ENCODE measurements around the gene SLMAP.
"Not testable (repeated sequence)": the region's sequence is repeated elsewhere in the genome, so short reads cannot be mapped to it uniquely, and the experiment has no call there.

The SLMAP gene

DNA sequence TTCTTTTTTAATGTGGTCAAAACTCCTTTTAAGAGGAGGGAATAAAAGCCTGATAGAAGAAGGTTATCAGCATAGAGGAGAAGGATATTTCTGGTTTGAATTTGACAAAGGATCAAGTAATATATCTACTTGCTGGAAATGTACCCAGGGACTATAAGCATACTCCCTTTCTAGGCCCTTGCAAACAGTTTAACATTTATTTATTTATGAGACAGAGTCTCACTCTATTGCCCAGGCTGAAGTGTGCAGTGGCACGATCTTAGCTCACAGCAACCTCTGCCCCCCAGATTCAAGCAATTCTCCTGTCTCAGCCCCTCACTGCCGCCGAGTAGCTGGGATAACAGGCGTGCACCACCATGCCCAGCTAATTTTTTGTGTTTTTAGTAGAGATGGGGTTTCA lies 71.6 kb downstream of the SLMAP start:
- DNase-seq (ENCODE audit: low spot score), result no peak

DNA sequence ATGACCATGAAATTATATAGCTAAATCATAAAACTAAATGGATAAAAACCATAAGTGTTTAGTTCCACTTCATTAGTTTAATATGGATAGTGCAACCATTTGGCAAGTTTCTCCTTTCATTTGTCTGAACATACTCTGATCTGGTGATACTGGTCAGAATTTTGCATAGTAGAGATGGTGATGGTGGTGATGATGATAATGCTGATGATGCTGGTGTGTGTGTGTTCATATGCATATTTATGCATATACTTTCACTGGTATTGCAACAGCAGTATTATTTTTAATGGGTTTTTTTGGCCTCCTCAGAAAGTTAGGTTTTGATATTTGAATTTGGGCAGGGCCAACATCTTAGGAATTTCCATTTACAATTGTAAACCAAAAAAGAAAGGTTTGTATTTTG lies 76.4 kb downstream of the SLMAP start:
- DNase-seq (ENCODE audit: low spot score), result no peak

DNA sequence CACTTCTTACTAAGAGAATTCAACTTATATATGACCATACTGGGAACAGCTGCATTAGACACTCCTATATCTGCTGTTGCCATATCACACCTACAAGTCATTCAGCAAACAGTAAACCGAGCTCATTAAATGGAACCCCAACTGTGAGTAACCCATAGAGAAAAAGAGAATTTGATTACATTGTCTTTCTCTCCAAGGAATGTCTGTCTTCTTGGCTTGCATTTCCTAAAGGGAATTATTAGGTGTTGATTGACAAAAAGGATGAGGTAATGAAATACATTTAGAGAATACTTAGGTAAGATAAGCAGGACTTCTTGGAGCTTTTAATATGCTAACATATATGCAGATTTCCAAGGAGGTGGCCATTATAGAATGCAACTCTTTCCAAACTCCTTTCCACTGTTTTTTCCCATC lies 76.8 kb downstream of the SLMAP start:
- DNase-seq (ENCODE audit: low spot score), result no peak

DNA sequence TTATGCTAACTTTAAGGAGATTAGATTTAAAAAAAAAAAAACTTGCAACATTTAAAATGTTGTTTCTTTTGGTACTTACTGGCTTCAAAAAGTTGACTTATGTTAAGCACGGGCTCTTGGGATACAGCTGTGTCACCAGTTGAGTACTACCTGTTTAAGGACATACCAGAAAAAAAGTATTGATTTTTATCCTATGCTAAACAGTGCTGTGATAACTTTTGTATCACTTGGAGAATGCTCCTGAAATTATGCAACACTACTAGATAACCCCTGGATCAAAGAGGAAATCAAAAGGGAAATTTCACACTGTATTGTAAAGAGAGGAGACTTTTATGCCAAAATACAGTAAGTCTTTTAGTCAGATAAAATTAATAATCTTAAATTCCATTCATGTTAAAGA lies 77.7 kb downstream of the SLMAP start:
- DNase-seq (ENCODE audit: low spot score), result no peak

DNA sequence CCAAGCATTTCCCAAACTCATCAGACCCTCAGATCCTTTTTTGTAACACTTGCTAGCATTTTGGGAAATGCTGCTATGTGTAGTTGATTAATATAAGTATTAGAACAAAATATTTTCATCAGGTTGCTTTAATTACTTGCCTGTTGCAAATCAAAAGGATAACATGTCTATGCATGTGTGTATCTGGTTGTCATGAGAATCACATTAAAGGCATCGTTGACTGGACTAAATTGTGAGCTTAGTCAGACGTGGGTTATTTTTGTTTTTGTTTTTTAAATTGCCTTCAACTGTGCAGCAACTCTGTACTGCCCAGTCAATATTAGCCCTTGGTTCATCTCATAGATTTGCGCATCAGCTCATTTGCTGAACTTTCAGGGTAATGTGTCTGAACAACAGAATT lies 81.6 kb downstream of the SLMAP start:
- no peak for DNase-seq (ENCODE audit: low spot score)

DNA sequence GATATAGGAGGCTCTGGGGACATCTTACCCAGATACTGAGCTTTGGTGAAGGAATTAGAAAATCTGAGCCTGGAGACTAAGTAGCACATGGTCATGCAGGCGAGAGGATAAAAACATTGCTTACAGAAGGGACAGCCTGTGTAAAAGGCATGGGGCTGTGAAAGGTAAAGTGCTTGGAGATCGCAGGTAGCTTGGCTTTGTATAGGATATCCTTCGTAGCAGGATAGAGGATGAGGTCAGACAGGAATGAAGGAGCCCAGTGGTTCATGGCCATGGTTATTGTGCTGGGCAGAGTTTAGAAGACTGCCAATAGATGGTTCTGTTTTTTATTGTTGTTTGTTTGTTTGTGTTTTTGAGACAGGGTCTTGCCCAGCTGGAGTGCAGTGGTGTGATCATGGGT lies 82.5 kb downstream of the SLMAP start:
- DNase-seq (ENCODE audit: low spot score), result no peak

DNA sequence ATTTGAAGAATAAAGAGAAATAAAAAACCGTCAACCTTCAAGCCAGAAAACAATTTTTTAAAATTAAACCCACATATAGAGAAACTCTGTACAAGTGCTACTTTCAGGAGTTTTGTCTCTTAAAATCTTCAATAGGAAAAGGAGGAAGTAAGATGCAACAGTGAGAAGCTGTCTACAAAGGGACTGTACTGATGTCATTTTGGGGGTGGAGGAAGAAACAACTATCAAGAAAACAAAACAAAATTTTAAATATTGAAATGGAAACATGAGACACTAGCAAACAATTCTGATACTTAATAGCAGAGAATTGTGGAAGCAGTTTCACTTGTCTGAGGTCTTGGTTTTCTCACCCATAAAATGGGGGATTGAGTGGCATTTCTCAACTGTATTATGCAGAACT lies 84.4 kb downstream of the SLMAP start:
- no peak for DNase-seq (ENCODE audit: low spot score)

DNA sequence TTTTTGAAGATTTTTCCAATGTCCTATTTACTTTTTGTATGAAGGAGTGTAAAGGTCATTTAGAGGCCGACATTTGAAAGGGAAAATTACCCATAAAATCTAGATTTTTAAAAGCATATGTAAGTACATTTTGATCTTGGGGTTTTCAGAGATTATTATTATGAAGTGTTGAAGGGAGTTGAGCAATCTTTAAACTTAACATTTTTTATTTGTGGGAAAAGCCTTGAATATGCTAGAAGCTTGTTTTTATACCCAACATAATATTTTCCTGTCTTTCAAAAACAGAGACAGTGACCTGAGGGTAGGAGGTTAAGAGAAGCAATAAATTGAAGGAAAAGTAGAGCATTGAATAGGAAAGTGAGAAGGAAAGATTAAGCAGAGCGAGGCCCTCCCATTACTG lies 85.7 kb downstream of the SLMAP start:
- DNase-seq (ENCODE audit: low spot score), result no peak

DNA sequence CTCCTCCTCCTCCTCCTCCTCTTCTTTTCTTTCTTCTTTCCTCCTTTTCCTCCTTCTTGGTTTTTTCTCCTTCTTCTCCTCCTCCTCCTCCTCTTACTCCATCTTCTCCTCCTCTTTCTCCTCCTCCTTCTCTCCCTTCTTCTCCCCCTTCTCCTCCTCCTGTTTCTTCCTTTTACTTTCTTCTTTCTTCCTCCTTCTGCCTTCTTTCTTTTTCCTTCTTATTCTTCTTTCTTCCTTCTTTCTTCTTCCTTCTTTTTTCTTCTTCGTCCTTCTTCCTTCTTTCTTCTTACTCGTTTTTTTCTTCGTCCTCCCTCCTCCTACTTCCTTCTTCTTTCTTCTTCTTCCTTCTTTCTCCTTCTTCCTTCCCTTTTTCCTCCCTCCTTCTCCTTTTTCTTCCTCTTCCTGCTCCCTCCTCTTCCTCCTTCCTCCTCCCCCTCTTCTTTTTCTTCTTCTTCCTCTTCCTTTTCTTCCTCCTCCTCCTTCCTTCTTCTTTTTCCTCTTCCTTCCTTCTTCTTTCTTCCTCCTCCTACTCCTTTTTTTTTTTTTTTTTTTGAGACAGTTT lies 92.1 kb downstream of the SLMAP start:
- DNase-seq (ENCODE audit: low spot score), result no peak

DNA sequence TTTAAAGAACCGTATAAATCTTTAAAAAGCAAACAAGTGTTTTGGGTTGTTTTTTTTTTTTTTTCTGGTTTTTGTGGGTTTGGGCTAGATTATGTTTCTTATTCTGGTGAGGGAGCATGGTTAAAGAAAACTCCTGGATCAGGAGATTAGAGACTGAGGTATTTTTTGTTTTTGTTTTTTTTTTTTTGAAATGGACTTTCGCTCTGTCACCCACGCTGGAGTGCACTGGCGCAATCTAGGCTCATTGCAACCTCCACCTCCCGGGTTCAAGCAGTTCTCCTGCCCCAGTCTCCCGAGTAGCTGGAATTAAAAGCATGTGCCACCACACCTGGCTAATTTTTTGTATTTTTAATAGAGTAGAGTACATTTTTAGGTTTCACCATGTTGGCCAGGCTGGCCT lies 95.2 kb downstream of the SLMAP start:
- no peak for DNase-seq (ENCODE audit: low spot score)

DNA sequence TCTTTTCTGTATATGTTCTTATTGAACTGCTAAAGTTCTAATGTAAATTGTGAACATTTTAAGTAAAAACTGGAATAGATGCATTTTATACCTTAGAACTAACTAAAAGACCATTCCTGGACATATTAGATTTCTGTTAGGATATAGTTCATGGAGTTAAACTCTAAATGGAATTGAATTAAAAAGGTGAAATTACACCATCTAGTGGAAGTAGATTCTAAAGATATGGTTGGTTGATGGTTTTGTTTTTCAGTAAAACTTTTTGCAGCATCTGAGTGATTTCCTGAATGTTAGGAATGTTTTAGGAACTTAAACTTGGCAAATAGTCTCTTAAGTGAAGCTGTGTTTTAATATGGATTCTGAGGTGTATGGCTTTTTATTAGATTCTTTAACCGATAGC lies 96.8 kb downstream of the SLMAP start:
- peak; percentile 40 for DNase-seq (ENCODE audit: low spot score)

DNA sequence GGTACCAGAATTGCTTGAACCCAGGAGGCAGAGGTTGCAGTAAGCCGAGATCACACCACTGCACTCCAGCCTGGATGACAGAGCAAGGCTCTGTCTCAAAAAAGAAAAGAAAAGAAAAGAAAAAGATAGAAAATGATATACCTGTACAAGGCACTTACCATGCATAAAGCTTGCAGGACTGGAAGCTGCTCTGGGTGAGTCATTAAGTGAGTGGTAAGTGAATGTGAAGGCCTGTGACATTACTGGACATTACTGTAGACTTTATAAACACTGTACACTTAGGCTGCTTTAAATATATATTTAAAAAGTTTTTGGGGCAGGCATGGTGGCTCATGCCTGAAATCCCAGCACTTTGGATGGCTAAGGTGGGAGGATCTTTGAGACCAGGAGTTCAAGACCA lies 99.2 kb downstream of the SLMAP start:
- peak; percentile 3 for DNase-seq (ENCODE audit: low spot score)

DNA sequence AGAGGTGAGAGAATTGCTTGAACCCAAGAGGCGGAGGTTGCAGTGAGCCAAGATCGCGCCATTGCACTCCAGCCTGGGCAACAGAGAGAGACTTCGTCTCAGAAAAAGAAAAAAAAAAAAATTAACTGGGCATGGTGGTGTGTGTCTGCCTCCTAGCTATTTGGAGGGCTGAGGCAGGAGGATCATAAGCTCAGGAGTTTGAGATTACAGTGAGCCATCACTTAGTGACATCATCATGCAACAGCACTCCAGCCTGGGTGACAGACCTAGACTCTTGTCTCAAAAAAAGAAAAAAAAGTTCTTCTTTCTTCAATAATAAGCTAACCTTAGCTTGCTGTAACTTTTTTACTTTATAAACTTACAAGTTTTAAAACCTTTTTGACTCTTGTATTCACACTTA lies 99.8 kb downstream of the SLMAP start:
- DNase-seq (ENCODE audit: low spot score), result no peak

DNA sequence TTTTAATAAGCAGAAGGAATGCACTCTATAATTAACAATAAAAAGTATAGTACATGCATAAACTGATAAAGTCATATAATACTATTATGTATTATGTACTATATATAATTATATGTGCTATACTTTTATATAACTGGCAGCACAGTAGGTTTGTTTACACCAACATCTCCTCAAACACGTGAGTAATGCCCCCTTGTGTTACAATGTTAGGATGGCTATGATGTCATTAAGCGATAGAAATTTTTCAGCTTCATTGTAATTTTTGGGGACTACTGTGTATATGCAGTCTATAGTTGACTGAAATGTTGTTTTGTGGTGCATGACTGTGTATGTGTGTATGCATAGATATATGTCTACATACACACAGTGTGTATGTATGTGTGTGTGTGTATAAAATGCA lies 100.6 kb downstream of the SLMAP start:
- no peak for DNase-seq (ENCODE audit: low spot score)

DNA sequence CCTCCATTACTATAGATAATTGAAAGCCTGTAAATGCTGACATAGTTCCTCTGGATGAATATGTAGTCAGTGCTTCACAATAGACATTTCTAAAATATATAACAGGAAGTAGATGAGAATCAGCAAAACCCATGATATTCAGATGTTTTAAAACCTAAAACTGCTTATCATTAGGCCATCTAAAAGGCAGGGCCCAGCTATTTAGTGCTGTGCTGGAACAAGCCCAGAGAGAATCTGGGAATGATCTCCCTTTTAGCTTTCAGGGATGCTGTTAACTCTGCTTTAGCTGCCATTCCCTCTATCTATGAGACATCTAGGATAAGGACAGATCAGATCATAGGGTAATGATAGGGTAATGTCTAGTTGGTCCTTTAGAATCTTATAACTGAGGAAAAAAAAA lies 106.8 kb downstream of the SLMAP start:
- DNase-seq (ENCODE audit: low spot score), result no peak

DNA sequence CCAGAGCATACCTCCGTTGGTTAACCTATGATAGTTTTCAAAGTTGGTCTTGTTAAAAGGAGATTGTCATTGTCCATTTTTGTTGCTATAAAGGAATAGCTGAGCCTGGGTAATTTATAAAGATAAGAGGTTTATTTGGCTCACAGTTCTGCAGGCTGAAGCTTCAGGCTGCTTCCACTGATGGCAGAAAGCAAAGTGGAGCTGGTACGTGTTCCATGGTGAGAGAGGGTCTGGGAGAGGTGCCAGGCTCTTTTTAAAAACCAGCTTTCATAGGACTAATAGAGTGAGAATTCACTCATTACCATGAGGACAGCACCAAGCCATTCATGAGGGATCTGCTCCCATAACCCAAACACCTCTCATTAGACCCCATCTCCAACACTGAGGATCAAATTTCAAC lies 107.3 kb downstream of the SLMAP start:
- no peak for DNase-seq (ENCODE audit: low spot score)

DNA sequence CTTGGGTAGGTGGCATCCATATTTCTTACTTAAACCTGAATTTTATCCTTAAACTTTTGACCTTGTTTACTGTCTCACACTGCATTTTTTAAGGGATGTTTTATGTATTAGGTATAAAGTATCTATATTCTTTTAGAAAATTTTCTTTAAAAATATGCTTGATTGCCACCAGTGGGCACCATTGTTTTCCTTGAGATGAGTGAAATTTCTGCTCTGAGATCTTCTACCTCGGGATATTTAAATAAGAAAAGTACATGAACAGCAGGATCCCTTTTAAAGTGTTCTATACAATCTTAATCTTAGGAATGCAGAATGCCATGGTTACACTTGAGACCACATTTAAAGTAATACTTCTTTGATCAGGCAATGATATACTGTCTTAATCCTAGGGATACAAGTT lies 108.7 kb downstream of the SLMAP start:
- peak; percentile 10 for DNase-seq (ENCODE audit: low spot score)

DNA sequence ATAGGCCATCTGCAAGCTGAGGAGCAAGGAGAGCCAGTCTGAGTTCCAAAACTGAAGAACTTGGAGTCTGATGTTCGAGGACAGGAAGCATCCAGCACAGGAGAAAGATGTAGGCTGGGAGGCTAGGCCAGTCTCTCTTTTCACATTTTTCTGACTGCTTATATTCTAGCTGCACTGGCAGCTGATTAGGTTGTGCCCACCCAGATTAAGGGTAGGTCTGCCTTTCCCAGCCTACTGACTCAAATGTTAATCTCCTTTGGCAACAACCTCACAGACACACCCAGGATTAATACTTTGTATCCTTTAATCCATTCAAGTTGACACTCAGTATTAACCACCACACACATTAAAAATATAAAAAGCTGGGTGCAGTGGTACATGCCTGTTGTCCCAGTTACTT lies 113.0 kb downstream of the SLMAP start:
- not testable (repeated sequence) for DNase-seq (ENCODE audit: low spot score)

DNA sequence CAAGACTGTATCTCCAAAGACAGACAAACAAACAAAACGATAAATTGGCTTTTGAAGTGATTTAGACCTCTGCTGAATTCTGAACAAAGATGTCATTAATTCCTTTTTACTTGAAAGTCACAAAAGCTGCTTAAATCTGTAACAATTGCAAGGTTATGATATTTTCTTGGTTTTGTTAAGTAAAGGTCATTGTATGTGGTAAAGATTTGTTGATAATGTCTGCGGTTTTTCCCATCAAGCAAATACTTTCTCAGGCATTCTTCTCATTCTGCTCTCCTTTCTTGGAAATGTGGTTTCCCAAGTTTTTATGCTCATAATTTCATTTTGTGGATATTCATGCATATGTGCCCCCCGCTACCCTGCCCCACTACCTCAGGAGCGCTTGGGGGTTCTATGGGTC lies 116.5 kb downstream of the SLMAP start:
- no peak for DNase-seq (ENCODE audit: low spot score)

DNA sequence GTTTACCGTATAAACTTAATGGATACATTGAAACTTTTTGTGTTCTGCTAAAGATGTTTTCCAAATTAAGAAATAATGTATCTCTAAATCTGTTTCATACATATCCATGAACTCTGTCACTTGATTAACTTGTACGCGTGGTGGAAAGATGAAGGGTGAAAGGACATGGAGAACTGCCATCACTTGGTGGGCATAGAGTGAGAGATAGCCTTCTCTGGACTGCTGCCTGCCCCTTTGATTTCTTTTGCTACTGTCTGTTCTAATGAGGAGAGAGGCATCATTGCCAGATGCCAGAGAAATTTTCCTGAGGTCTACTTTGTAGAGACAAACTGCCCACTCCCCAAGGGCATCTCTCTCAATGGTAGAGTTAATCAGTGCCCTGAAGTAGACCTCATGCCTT lies 120.5 kb downstream of the SLMAP start:
- DNase-seq (ENCODE audit: low spot score), result no peak

DNA sequence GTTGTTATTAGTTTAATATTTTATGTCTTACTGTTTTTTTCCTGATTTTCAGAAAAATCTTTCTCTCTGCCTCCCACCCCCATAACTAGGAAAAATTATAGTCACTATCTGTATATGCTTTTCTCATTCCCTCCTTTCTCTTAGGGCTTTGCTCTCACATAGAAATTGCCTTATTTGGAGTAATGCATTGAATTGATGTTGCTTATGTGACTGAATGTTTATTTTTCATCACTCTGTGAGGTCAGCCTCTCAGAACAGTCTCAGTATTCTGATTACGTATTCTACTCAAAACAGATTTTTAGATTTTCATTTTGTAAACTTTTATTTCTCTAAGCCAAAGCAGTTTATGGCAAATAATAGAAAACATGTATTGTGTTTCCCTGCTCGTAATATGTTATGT lies 121.0 kb downstream of the SLMAP start:
- DNase-seq (ENCODE audit: low spot score), result no peak

DNA sequence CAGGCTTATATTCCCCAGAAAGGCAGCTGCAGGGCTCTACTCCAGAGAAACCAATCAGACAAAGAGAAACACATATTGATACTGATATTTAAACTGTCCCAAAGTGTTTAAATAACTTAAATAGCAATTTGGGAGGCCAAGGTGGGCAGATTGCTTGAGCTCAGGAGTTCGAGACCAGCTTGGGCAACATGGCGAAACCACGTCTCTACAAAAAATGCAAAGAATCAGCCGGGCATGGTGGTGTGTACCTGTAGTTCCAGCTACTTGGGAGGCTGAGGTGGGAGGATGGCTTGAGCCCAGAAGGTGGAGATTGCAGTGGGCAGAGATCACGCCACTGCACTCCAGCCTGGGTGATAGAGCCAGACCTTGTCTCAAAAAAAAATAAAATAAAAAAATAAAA lies 128.3 kb downstream of the SLMAP start:
- not testable (repeated sequence) for DNase-seq (ENCODE audit: low spot score)

DNA sequence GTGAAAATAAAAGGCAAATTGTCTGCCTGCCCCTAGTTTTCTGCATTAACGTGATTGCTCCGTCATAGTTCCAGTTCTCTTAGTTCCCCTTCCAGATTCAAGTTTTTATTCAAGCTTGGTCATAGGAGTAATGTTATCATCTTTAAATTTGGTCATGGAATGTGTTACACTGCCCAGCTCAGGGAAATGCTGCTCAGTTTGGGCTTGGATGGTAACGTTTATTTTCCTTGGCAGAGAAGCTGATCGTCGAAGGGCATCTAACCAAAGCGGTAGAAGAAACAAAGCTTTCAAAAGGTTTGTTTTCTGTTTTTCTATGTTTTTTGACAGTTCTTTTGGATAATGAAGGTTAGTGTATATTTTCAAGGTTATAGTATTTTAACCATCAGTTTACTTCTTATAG lies 133.7 kb downstream of the SLMAP start:
- no peak for DNase-seq (ENCODE audit: low spot score)

DNA sequence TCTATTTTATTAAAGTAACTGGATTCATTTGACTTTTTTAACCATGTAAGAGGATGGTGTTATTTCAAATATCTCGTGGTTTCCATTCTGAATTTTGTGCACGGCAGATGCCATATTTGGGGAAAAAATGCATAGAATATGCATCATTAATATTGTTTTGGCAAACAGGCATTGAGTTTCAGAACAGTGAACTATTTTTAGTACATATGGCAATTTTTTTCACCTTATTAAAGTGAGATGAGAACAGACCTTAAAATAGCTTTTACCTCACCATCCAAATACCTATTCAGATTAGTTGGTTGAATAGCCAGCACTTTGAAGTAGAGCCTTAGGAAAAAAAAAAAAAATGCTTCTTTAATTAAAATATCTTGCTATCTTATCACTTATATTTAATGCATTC lies 134.8 kb downstream of the SLMAP start:
- no peak for DNase-seq (ENCODE audit: low spot score)

DNA sequence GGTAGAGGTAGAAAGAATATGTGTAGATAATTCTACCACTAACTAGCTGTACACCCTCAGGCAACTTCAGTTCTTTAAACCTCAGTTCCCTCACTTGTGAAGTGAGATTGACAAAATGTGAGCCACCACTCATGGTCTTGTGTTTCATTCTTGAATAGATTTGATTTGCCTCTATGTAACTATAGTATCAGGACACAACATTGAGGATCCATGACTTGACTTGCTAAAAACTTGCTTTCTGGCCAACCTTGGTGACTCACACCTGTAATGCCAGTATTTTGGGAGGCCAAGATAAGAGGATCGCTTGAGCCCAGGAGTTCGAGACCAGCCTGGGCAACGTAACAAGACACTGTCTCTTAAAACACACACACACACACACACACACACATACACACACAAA lies 136.3 kb downstream of the SLMAP start:
- DNase-seq (ENCODE audit: low spot score), result no peak
